Mucosa of descending colon (tissue), 3 donors: ENCODE data around the gene PARD3B. TPM values are rescaled to one million over a fixed set of nuclear protein-coding genes. Genes with fewer than 3 reads are reported as not detected.

ENCODE experiments used
- ATAC-seq: fragments of 200-7000 bp; cut with Tn5 transposase; one replicate; pipeline ENCODE4 v1.9.1; 2020; ENCODE audit warnings: mild to moderate bottlenecking, moderate library complexity
- DNase-seq, 3 donors: peaks; one replicate each; pipeline ENCODE4 v3.0.0-alpha.2; 2020
- H3K36me3 ChIP-seq: fragments of 200-600 bp; one replicate; pipeline ENCODE4 v1.8.0; 2021; ENCODE audit warnings: low read depth, mild to moderate bottlenecking
- H3K4me1 ChIP-seq: fragments of 200-600 bp; one replicate; pipeline ENCODE4 v1.8.0; 2021; ENCODE audit warnings: low read depth, mild to moderate bottlenecking
- H3K4me3 ChIP-seq: fragments of 200-600 bp; one replicate; pipeline ENCODE4 v1.8.0; 2021; ENCODE audit warnings: mild to moderate bottlenecking
- H3K9me3 ChIP-seq: fragments of 200-600 bp; one replicate; pipeline ENCODE4 v1.8.0; 2021; ENCODE audit warnings: mild to moderate bottlenecking
- intact Hi-C, 2 donors: fragments of 100-400 bp; cut with DNase I in 1 of 2; cut with micrococcal nuclease in 1 of 2; formaldehyde crosslinking; loops; one replicate each; pipeline versions ENCODE4 v1.11.0 to v1.11.1; 2022; cut with DNase I, micrococcal nuclease
- total RNA-seq, 3 donors: library from RNA; stranded (reverse); fragmentation: NEBNext Ultra II Directional in 2 of 3; extraction: Animal tissue kit (Norgen Biotek cat#: 25700) in 2 of 3; gene quantifications; one replicate each; pipeline versions ENCODE4 v1.2.1 to v1.2.4, GENCODE V29; 2021 to 2023
- TF ChIP-seq, protein P1 (sequence below): fragments of 200-600 bp; IDR thresholded peaks from one replicate; pipeline ENCODE4 v1.8.0; 2022; ENCODE audit warnings: antibody characterized with exemption, mild to moderate bottlenecking
- donor health status: DM: no; HTN: no; CAD: no; lungs with moderate emphysema.
- donor health status: DM: no; HTN: no; CAD: no.
- donor health status: DM: no; HTN: yes; CAD: no.

PARD3B gene
- total RNA-seq, 3 donors from 2014 or later, result 21.1 to 56.8 (median 44.0) TPM

DNA sequence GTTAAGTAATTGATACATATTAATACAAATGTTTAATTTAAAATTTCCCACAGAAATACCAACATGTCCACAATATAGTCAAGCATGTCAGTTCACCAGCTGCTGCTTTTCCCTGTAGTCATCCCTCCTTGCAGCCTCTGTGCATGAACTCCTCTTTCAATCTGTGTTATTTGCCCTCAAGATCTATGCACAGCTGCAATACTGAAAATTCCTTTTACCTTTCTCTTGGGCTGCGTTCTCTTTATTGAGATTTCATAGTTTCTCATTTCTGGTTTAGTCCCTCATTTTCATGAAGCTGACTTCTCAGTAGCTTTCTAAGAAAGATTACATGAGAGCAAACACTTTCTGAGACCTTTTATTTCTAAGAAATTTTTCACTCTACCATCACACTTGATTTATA is 464.9 kb downstream of the PARD3B start:
- Histone ChIP-seq H3K4me3 (no peak overlapping the region), H3K36me3 (no peaks in the 10 kb centered on the region), H3K9me3 (no peaks in the 10 kb centered on the region), H3K4me1 (no peaks in the 10 kb centered on the region)
- DNase-seq, result no peak
- no peak for ATAC-seq
- TF ChIP-seq, protein P1, sequence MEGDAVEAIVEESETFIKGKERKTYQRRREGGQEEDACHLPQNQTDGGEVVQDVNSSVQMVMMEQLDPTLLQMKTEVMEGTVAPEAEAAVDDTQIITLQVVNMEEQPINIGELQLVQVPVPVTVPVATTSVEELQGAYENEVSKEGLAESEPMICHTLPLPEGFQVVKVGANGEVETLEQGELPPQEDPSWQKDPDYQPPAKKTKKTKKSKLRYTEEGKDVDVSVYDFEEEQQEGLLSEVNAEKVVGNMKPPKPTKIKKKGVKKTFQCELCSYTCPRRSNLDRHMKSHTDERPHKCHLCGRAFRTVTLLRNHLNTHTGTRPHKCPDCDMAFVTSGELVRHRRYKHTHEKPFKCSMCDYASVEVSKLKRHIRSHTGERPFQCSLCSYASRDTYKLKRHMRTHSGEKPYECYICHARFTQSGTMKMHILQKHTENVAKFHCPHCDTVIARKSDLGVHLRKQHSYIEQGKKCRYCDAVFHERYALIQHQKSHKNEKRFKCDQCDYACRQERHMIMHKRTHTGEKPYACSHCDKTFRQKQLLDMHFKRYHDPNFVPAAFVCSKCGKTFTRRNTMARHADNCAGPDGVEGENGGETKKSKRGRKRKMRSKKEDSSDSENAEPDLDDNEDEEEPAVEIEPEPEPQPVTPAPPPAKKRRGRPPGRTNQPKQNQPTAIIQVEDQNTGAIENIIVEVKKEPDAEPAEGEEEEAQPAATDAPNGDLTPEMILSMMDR, result no peak
- intact Hi-C loops, result loop anchor here in 1 of 2 donors (10.0 kb wide), 1 partner anchor 345 kb away; no protein-coding TSS in a partner anchor

- no peak for ATAC-seq
- TF ChIP-seq, protein P1, result no peak
- intact Hi-C loops, result loop anchor here in 1 of 2 donors (10.0 kb wide), 1 partner anchor 344 kb away; no protein-coding TSS in a partner anchor
Observed at GRCh38 chr2:205011031-205011430, 465.8 kb downstream of the PARD3B start.

DNA sequence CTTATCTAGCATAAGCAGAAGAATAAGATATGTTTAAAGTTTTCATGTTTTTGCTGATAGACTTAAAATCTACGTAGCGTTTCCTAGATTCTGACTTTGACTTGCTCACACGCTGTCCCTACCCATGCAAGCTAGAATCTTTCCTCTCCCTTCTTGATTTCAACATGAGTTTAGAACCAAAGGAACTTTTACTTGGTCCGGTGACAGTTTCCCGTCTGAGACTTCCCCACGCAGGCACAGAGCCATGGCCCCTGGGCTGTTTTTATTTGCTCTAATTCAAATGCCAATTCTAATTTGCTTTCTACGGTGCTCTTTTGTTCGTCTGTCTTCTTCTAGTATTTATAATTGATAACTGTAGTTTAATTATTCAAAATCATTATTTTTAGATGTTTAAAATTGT is 467.7 kb downstream of the PARD3B start:
- Histone ChIP-seq H3K9me3 (no peaks in the 10 kb centered on the region), H3K4me3 (no peak overlapping the region), H3K36me3 (no peaks in the 10 kb centered on the region), H3K4me1 (peaks cover 3% of the 10 kb centered on the region)
- TF ChIP-seq, protein P1, result no peak
- DNase-seq, result no peak
- no peak for ATAC-seq
- intact Hi-C loops, result loop anchor here in 1 of 2 donors (10.0 kb wide), 1 partner anchor 342 kb away; no protein-coding TSS in a partner anchor

More at GRCh38 chr2:205011031-205011430, 465.8 kb downstream of the PARD3B start:
- Histone ChIP-seq H3K4me1 (no peaks in the 10 kb centered on the region), H3K9me3 (no peaks in the 10 kb centered on the region), H3K36me3 (no peaks in the 10 kb centered on the region), H3K4me3 (no peak overlapping the region)
- no peak for DNase-seq

DNA sequence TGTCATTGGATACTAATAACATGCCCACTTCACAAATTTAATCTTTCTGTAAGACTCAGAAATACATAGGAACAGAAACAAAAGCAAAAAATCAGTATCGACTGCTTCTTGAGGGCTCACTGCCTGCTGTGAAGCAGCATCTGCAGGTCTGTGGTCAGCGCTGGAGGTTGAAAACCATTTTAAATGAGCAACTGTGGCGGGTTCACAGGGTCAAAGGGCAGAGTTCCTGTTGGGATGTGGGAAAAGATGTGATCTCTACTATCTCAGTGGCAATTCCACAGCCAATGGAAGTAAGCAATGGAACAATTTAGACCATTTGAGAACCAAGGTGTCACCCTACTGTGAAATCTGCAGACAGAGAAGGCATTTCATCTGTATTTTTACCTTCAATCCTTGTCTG is 468.3 kb downstream of the PARD3B start:
- Histone ChIP-seq H3K4me3 (no peak overlapping the region), H3K9me3 (no peaks in the 10 kb centered on the region), H3K36me3 (no peaks in the 10 kb centered on the region), H3K4me1 (peaks cover 3% of the 10 kb centered on the region)
- ATAC-seq (no peak), DNase-seq (no peak)
- TF ChIP-seq, protein P1, result no peak
- intact Hi-C loops, result loop anchor here in 1 of 2 donors (10.0 kb wide), 1 partner anchor 341 kb away; no protein-coding TSS in a partner anchor

GRCh38 chr2:205014201-205014600 is 468.9 kb downstream of the PARD3B start:
- Histone ChIP-seq H3K4me1 (peaks cover 3% of the 10 kb centered on the region), H3K9me3 (no peaks in the 10 kb centered on the region), H3K36me3 (no peaks in the 10 kb centered on the region), H3K4me3 (no peak overlapping the region)
- TF ChIP-seq, protein P1, result no peak
- DNase-seq, result no peak
- intact Hi-C loops, result loop anchor here in 1 of 2 donors (10.0 kb wide), 1 partner anchor 341 kb away; no protein-coding TSS in a partner anchor
- no peak for ATAC-seq
